GM21737 (cell line): ENCODE results near the gene PPP4C.
"Not testable (repeated sequence)": the region's sequence is repeated elsewhere in the genome, so short reads cannot be mapped to it uniquely, and the experiment has no call there.

ENCODE experiments used
- ATAC-seq: cut with Tn5 transposase; IDR thresholded peaks from one replicate; pipeline ENCODE4 v1.9.1; 2021; ENCODE audit warnings: mild to moderate bottlenecking, moderate library complexity; ENCODE audit not compliant: unreplicated experiment

The PPP4C gene

GRCh38 chr16:30095166-30096078 lies 19.6 kb downstream of the PPP4C start:
- ATAC-seq = no peak

- ATAC-seq = peak; percentile 36
Observed at GRCh38 chr16:30096105-30096861, 20.5 kb downstream of the PPP4C start, which contains the start of gene YPEL3. YPEL3 (minus strand) TSS chr16:30096213; CDS start chr16:30095482, 731 bp downstream.

- ATAC-seq = no peak
Observed at GRCh38 chr16:30096862-30097563, 21.2 kb downstream of the PPP4C start.

GRCh38 chr16:30104090-30104489 lies 28.3 kb downstream of the PPP4C start:
- ATAC-seq = no peak

- no peak for ATAC-seq
Observed at GRCh38 chr16:30104492-30104891, 28.7 kb downstream of the PPP4C start.

GRCh38 chr16:30108059-30108850 lies 32.5 kb downstream of the PPP4C start:
- ATAC-seq = no peak

GRCh38 chr16:30110661-30111060 lies 34.9 kb downstream of the PPP4C start:
- no peak for ATAC-seq

- no peak for ATAC-seq
Observed at GRCh38 chr16:30112197-30113030, 36.6 kb downstream of the PPP4C start.

GRCh38 chr16:30113031-30113710 lies 37.4 kb downstream of the PPP4C start, which contains the start of gene GDPD3:
GDPD3 (minus strand) TSS chr16:30113537; CDS start chr16:30113478, 59 bp downstream.
- ATAC-seq = no peak

GRCh38 chr16:30113711-30114333 lies 38.0 kb downstream of the PPP4C start:
- no peak for ATAC-seq

- no peak for ATAC-seq
Observed at GRCh38 chr16:30114411-30114810, 38.6 kb downstream of the PPP4C start.

- ATAC-seq = not testable (repeated sequence)
Observed at GRCh38 chr16:30114833-30115232, 39.0 kb downstream of the PPP4C start.

- ATAC-seq = no peak
Observed at GRCh38 chr16:30115238-30115637, 39.4 kb downstream of the PPP4C start.

- no peak for ATAC-seq
Observed at GRCh38 chr16:30116291-30117207, 40.8 kb downstream of the PPP4C start.

- no peak for ATAC-seq
Observed at GRCh38 chr16:30117768-30118167, 42.0 kb downstream of the PPP4C start.

GRCh38 chr16:30119428-30119827 lies 43.6 kb downstream of the PPP4C start:
- ATAC-seq = no peak

GRCh38 chr16:30120340-30121105 lies 44.7 kb downstream of the PPP4C start:
- ATAC-seq = no peak
